CD14-positive monocyte (primary cell): ENCODE data around the gene FN1. TPM values are rescaled to one million over a fixed set of nuclear protein-coding genes. Genes with fewer than 3 reads are reported as not detected.

Source experiments
- DNase-seq, 3 donors: peaks; one replicate each; pipeline ENCODE4 v3.0.0-alpha.2; 2011 to 2022
- H2AFZ ChIP-seq: 2 replicates; pipeline ENCODE4 v1.6.0; 2012; ENCODE audit warnings: mild to moderate bottlenecking, low read depth, low read length, inconsistent platforms; ENCODE audit not compliant: insufficient read depth, poor library complexity, severe bottlenecking
- H3K27ac ChIP-seq, 2 donors: 1 replicate in 1 of 2; 2 replicates in 1 of 2; pipeline ENCODE4 v1.5.1; 2012 to 2013; ENCODE audit warnings: low read length in 2 of 2, control low read depth in 1 of 2, inconsistent platforms in 1 of 2, low read depth in 1 of 2, mild to moderate bottlenecking in 1 of 2
- H3K27me3 ChIP-seq, 2 donors: one replicate each; pipeline versions ENCODE4 v1.6.0 to v1.6.1; 2011 to 2013; ENCODE audit warnings: low read length in 2 of 2; ENCODE audit not compliant: control insufficient read depth in 2 of 2, insufficient read depth in 2 of 2
- H3K36me3 ChIP-seq, 2 donors: replicated peaks in 1 of 2; 1 replicate in 1 of 2; 2 replicates in 1 of 2; pipeline versions ENCODE4 v1.5.1 to v1.6.1; 2012 to 2013; ENCODE audit warnings: low read length in 2 of 2, control low read depth in 1 of 2, inconsistent platforms in 1 of 2, mild to moderate bottlenecking in 1 of 2; ENCODE audit not compliant: insufficient read depth in 2 of 2, control insufficient read depth in 1 of 2
- H3K4me1 ChIP-seq, 2 donors: 1 replicate in 1 of 2; 2 replicates in 1 of 2; pipeline versions ENCODE4 v1.5.1 to v1.6.1; 2012 to 2013; ENCODE audit warnings: low read length in 2 of 2, control low read depth in 1 of 2, inconsistent platforms in 1 of 2, mild to moderate bottlenecking in 1 of 2, moderate library complexity in 1 of 2; ENCODE audit not compliant: insufficient read depth in 2 of 2, control insufficient read depth in 1 of 2
- H3K4me2 ChIP-seq: replicated peaks from 2 replicates; pipeline ENCODE3; 2012; ENCODE audit warnings: low read length, moderate library complexity, mild to moderate bottlenecking; ENCODE audit not compliant: poor library complexity, severe bottlenecking; ENCODE audit errors: extremely low read depth
- H3K4me3 ChIP-seq, 3 experiments: fragments of 200-600 bp in 1 of 3; sonication (generic) in 1 of 3; replicated peaks in 1 of 3; 1 replicate in 2 of 3; 2 replicates in 1 of 3; pipeline ENCODE4 v1.5.1; 2011 to 2013; ENCODE audit warnings: low read length in 3 of 3, mild to moderate bottlenecking in 3 of 3, control low read depth in 2 of 3, low read depth in 2 of 3, inconsistent platforms in 1 of 3, moderate library complexity in 1 of 3
- H3K79me2 ChIP-seq: 2 replicates; pipeline ENCODE4 v1.6.0; 2012; ENCODE audit warnings: mild to moderate bottlenecking, control low read depth, inconsistent platforms, low read length, moderate library complexity; ENCODE audit not compliant: insufficient read depth
- H3K9ac ChIP-seq: 2 replicates; pipeline ENCODE4 v1.6.0; 2017; ENCODE audit warnings: low read length, mild to moderate bottlenecking; ENCODE audit not compliant: insufficient read depth, poor library complexity, severe bottlenecking
- H3K9me3 ChIP-seq, 2 donors: replicated peaks in 1 of 2; 1 replicate in 1 of 2; 2 replicates in 1 of 2; pipeline versions ENCODE4 v1.5.1 to v1.6.1; 2012 to 2013; ENCODE audit warnings: low read length in 2 of 2, control low read depth in 1 of 2; ENCODE audit not compliant: control insufficient read depth in 1 of 2, insufficient read depth in 1 of 2
- H4K20me1 ChIP-seq: 2 replicates; pipeline ENCODE4 v1.6.0; 2012; ENCODE audit warnings: mild to moderate bottlenecking, low read length, control low read depth, moderate library complexity; ENCODE audit not compliant: insufficient read depth
- H3K27ac Mint-ChIP-seq, 7 donors: one replicate each; pipeline ENCODE4 v1.8.0; 2020; ENCODE audit warnings: mild to moderate bottlenecking in 7 of 7, mixed read lengths in 7 of 7, moderate library complexity in 6 of 7, inconsistent platforms in 2 of 7
- H3K27me3 Mint-ChIP-seq, 3 donors: one replicate each; pipeline ENCODE4 v1.8.0; 2021 to 2022; ENCODE audit warnings: low read depth in 3 of 3, mild to moderate bottlenecking in 3 of 3, mixed read lengths in 3 of 3, moderate library complexity in 3 of 3, inconsistent platforms in 1 of 3
- H3K36me3 Mint-ChIP-seq, 2 donors: one replicate each; pipeline ENCODE4 v1.8.0; 2020; ENCODE audit warnings: mixed read lengths in 2 of 2, inconsistent platforms in 1 of 2, mild to moderate bottlenecking in 1 of 2
- H3K4me1 Mint-ChIP-seq: one replicate; pipeline ENCODE4 v1.8.0; 2020; ENCODE audit warnings: mild to moderate bottlenecking, mixed read lengths
- H3K4me3 Mint-ChIP-seq, 2 donors: one replicate each; pipeline ENCODE4 v1.8.0; 2020; ENCODE audit warnings: mild to moderate bottlenecking in 2 of 2, mixed read lengths in 2 of 2, moderate library complexity in 1 of 2
- H3K9me3 Mint-ChIP-seq, 7 donors: one replicate each; pipeline ENCODE4 v1.8.0; 2020 to 2022; ENCODE audit warnings: mixed read lengths in 7 of 7, mild to moderate bottlenecking in 6 of 7, moderate library complexity in 6 of 7, inconsistent platforms in 2 of 7
- WGBS: methylation state at CpG from one replicate; pipeline ENCODE4 v1.1.5; 2013; ENCODE audit warnings: missing lambda C conversion rate; ENCODE audit not compliant: insufficient coverage; 5-methylcytosine and 5-hydroxymethylcytosine counted together
- intact Hi-C, 2 donors: fragments of 100-400 bp; cut with micrococcal nuclease; formaldehyde crosslinking; loops; one replicate each; pipeline versions ENCODE4 v1.15.0 to v1.15.1; 2023
- polyA plus RNA-seq, 3 donors: library from polyadenylated mRNA; depleted of rRNA in 1 of 3; unstranded in 2 of 3; stranded (reverse) in 1 of 3; fragments of 300-500 nt in 2 of 3; fragments of >200 nt in 1 of 3; fragmentation: Illumina TruSeq in 2 of 3; gene quantifications; 1 replicate in 2 of 3; 2 replicates in 1 of 3; pipeline ENCODE4 v1.2.3, GENCODE V29; 2012 to 2021
- TF ChIP-seq, protein P1 (sequence below): fragments of 200-600 bp; IDR thresholded peaks from one replicate; pipeline ENCODE4 v1.8.0; 2022; ENCODE audit warnings: antibody characterized with exemption, mild to moderate bottlenecking

Gene FN1
- polyA plus RNA-seq, 3 donors, result 0.21 to 0.72 (median 0.23) TPM

DNA sequence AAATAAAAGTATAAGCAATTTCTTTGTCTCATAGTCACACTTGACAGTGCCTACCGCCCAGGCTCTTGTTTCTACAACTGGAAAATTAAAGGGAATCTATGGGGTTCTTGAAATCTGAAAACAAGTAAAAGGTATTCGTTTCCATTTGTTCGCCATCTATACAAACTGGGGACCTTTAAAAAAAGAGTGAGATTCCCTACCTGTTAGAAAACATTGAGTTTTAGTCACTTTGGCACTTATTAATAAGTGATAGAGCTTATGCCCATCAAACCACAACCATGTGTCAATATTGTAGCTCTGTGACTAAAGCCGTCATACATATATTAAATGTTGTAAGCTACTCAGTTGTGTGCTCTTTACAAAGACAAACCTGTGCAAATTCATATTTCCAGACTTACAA lies 13.2 kb downstream of the FN1 start:
- Histone ChIP-seq H3K9ac (no peak overlapping the region), H3K36me3 (no peaks in the 10 kb centered on the region), H4K20me1 (no peaks in the 10 kb centered on the region), H3K79me2 (no peaks in the 10 kb centered on the region), H3K9me3 (no peaks in the 10 kb centered on the region), H3K27me3 (peaks cover 7 to 12% of the 10 kb centered on the region in 2 donors), H3K27ac (no peak overlapping the region), H3K4me2 (no peak overlapping the region), H3K4me1 (no peaks in the 10 kb centered on the region), H2AFZ (no peak overlapping the region), H3K4me3 (no peak overlapping the region)
- Mint-ChIP-seq H3K4me3 (no peak overlapping the region), H3K4me1 (peaks cover 3% of the 10 kb centered on the region), H3K9me3 (peaks cover 0 to 3% (median 0%) of the 10 kb centered on the region in 7 donors), H3K36me3 (no peaks in the 10 kb centered on the region), H3K27ac (no peak overlapping the region), H3K27me3 (peaks cover 8 to 34% (median 17%) of the 10 kb centered on the region in 3 donors)
- no peak for DNase-seq
- intact Hi-C loops, result no loop called here
- WGBS, result no CpG with 5 or more reads among the region's 4 CpGs
- TF ChIP-seq, protein P1, sequence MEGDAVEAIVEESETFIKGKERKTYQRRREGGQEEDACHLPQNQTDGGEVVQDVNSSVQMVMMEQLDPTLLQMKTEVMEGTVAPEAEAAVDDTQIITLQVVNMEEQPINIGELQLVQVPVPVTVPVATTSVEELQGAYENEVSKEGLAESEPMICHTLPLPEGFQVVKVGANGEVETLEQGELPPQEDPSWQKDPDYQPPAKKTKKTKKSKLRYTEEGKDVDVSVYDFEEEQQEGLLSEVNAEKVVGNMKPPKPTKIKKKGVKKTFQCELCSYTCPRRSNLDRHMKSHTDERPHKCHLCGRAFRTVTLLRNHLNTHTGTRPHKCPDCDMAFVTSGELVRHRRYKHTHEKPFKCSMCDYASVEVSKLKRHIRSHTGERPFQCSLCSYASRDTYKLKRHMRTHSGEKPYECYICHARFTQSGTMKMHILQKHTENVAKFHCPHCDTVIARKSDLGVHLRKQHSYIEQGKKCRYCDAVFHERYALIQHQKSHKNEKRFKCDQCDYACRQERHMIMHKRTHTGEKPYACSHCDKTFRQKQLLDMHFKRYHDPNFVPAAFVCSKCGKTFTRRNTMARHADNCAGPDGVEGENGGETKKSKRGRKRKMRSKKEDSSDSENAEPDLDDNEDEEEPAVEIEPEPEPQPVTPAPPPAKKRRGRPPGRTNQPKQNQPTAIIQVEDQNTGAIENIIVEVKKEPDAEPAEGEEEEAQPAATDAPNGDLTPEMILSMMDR, result no peak

DNA sequence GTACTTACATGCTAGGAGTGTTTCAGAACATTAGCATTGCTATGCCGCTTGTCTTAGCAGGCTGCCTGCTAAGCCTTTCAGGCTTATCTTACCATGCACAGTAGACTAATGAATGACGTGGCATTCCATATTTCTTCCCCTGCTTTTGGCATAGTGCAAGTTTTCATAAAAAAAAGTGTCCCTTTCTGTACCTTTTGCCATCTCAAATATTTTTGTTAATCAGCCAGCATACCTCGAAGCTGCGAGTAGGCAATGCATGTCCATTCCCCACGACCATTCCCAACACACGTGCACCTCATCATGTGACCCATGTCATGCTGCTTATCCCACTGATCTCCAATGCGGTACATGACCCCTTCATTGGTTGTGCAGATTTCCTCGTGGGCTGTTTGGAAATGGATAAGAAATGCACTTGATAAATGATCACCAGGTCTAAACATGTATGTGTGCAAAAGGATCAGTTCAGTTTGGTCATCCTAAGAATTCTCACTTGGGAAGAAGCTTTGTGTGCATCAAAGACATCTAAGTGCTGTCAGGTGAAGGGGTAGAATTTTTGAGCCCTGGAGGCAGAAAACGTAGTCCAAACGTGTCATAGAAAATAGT lies 13.9 kb downstream of the FN1 start:
- H3K27me3 Mint-ChIP-seq, result peaks cover 6 to 33% (median 17%) of the 10 kb centered on the region in 3 donors
- no peaks in the 10 kb centered on the region for H3K9me3 ChIP-seq

More for the DNA sequence above, 13.9 kb downstream of the FN1 start:
- H3K27me3 ChIP-seq, result peaks cover 7 to 15% of the 10 kb centered on the region in 2 donors
- no peak overlapping the region for H2AFZ ChIP-seq
- H3K36me3 ChIP-seq, result no peaks in the 10 kb centered on the region
- H3K79me2 ChIP-seq, result no peaks in the 10 kb centered on the region
- DNase-seq, result no peak
- H3K36me3 Mint-ChIP-seq, result no peaks in the 10 kb centered on the region
- no peak overlapping the region for H3K4me3 ChIP-seq
- peak overlapping the region in 1 of 2 donors; percentile 44 for H3K4me3 Mint-ChIP-seq
- peaks cover 0 to 3% (median 0%) of the 10 kb centered on the region in 7 donors for H3K9me3 Mint-ChIP-seq
- no peak overlapping the region for H3K27ac Mint-ChIP-seq
- H3K4me2 ChIP-seq, result no peak overlapping the region
- WGBS, result 76% methylated on average over 5 of the region's 10 CpGs
- H3K4me1 ChIP-seq, result no peaks in the 10 kb centered on the region
- intact Hi-C loops, result no loop called here
- no peak overlapping the region for H3K9ac ChIP-seq
- TF ChIP-seq, protein P1, result no peak
- H3K4me1 Mint-ChIP-seq, result peaks cover 3% of the 10 kb centered on the region
- H3K27ac ChIP-seq, result no peak overlapping the region
- H4K20me1 ChIP-seq, result no peaks in the 10 kb centered on the region
